GM19463 (cell line): ENCODE measurements around the gene SLC25A22.

Experiments
- ATAC-seq: cut with Tn5 transposase; IDR thresholded peaks from one replicate; pipeline ENCODE4 v1.9.1; 2021; ENCODE audit warnings: mild to moderate bottlenecking, moderate library complexity; ENCODE audit not compliant: unreplicated experiment

The SLC25A22 gene

DNA sequence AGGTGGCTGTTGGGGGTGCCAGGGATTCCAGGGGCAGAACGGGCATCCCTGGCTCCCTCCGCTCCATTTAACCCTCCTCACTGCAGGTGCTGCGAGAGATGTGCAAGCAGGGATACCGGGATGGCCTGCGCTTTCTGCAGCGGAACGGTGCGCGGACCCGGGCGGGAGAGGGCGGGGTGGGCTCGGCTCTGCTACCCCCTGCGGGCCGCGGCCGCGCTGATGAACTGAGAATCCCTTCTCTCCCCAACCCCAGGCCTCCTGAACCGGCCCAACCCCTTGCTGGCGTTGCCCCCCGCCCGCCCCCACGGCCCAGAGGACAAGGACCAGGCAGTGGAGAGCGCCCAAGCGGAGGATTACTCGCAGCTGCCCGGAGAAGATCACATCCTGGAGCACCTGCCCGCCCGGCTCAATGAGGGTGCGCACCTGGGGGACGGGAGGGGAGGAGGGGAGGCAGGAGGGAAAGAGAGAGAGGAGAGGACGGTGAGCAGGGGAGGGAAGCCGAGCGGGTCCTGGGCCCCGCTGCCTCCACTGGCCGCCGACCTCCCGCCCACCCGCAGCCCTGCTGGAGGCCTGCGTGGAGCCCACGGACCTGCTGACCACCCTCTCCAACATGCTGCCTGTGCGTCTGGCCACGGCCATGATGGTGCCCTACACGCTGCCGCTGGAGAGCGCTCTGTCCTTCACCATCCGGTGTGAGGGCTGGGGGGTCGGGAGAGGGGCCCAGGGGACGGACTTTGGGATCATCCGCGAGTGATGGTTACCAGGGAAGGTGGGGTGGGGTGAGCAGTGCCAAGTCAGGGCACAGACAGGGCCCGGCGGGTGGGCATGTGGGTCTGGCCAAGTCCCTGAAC is 25.6 kb upstream of the SLC25A22 start:
- ATAC-seq, result no peak

DNA sequence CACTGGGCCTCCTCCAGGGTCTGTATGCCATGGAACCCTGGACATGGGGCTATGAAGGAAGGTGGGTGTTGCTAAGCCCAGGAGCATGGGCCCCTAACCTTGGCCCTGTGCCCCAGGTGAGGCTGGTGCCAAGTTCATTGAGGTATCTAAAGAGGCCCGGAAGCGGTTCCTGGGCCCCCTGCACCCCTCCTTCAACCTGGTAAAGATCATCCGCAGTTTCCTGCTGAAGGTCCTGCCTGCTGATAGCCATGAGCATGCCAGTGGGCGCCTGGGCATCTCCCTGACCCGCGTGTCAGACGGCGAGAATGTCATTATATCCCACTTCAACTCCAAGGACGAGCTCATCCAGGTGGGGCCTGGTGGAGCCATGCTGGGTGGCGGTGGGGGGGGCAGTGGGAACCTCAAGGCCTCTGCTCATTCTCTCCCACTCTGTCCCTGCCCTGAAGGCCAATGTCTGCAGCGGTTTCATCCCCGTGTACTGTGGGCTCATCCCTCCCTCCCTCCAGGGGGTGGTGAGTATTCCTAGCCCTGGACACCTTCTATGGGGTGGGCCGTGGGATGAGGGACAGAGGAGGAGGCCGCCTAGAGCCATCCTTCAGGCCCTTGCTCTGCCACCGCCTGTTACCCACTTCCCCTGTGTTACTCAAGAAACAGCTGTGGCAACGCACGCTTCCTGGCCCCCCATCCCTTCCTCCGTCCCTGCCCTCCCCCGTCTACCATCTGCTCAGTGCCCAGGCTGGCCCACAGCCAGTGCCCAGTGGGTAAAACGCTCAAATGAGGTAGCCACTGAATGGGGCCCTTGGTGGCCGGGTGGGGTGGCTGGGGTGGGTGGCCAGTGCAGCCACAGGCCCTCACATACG is 23.7 kb upstream of the SLC25A22 start:
- no peak for ATAC-seq

DNA sequence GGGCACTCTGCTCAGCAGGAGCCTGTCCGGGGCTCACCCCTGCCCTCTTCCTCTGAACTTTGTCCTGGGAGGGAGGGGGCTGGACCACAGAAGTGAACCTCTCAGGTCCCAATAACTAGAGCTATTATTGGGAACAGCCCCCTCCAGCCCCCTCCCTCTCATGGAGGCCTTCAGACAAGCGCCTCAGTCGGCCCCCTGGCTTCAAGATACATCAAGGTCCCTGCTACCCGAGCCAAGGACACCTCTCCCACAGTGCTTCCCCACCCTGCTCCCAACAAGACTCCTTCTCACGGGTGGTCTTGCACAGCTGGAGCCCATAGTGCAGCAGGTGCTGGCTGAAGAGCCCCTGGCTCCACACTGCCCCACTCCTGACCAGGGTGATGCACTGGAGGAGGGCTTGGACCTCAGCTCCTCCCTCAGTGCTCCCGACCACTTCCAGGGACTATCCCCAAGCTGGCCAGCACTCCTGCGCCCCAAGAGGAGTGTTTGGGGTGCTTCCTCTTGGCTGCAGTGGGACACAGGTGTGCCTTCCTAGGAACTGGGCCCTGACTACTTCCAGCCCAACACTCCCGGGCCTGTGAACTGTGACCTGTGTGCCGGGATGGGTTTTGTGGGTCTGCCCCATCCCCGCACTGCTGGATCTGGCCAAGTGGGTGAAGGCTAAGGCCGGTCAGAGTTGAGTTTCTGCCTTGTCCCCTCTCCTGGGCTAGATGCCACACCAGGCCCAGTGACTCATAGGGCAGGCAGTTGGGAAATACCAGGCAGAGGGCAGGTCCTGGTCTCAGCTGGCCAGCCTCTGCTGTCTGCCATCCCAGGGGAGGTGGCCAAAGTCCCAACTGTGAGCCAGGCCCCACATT is 22.8 kb upstream of the SLC25A22 start:
- ATAC-seq, result no peak

DNA sequence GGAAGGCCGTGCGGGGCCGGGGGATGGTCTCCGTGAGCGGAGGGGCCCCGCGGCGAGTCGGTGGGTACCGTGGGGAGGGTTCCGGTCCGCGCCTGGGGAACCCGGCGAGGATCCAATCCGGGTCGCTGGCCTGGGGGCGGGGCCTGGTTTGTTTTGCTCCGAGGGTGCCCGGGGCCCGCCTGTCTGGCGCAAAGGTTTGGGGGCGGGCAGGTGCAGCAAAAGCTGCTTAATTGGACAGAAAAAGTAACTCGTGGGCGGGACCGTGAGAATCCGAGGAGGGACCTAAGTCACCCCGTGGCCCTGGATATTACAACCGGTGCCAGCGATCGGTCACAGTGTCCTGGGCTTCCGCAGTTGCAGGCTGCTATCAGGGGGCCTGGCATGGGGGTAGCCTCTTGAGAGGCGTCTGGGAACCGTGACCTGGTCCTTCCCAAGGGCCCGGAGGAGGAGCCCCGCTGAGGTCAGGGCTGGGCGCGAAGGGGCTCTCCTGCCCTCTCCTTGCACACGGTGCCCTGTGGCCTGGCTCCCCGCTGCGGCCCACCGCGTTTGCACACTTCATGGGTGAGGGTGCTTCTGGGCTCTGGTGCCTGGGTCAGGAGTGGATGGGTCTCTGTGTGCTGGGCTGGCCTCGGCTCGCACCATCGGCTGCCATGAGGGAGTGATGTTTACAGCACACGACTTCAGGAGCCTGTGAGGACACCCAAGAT is 22.0 kb upstream of the SLC25A22 start:
- peak; percentile 55 for ATAC-seq

DNA sequence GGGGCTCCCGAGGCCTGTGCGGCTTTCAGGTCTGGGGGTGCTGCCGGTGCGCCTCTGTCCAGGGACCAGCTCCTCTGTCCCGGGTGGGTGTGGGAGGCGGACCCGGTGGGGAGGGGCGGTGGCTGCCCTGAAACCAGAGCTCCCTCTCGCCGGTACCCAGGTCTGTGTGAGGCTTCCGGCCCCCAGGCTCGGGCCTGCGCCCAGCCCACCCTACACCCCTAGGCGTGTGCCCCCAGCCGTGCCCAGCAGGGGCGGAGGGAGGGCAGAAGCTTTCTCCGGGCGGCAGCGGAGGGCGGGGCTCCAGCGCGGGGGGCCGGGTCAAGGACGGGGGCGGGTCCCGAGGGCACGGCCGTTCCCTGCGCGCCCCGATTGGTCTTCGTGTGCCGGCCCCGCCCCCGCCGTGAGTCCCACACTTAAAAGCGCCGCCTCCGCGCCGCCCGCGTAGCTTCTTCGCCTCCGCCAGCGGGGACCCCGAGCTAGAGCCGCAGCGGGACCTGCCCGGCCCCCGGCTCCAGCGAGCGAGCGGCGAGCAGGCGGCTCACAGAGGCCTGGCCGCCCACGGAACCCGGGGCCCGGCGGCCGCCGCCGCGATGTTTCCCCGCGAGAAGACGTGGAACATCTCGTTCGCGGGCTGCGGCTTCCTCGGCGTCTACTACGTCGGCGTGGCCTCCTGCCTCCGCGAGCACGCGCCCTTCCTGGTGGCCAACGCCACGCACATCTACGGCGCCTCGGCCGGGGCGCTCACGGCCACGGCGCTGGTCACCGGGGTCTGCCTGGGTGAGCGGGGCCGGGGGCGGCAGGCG is 21.2 kb upstream of the SLC25A22 start:
- peak; percentile 77 for ATAC-seq

DNA sequence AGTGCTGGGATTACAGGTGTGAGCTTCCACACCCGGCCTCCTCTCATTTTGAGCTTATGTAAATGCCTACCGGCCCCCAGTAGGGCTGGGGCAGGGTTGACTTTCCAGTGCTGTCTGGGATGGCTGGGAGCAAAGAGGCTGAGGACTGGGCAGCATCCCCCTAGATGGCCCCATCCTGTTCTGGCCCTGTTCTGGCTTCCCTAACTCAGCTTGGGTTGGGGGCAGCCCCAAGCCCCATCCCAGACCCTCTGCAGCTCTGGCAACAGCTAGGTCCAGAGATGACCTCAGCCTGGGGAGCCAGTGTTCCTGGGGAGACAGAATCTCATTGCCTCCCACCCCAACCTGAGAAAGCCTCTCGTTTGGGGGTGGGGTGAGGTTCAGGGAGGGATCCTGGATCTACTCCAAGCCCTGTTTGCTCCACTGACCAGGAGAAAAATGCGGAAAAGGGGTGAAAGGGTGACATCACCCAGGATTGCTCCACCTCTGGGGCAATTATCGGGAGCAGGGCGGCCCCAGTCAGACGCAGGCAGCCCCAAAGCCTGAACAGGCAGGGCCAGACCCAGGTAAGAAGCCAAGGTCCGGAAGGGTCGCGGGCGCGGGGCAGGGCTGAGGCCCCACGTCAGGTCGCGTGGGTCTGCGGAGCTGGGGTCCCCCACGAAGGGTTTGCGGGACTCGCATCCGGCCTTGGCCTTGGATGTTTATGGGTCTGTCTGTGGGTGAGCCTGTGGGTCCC is 20.5 kb upstream of the SLC25A22 start, which contains the start of gene PNPLA2:
Gene PNPLA2 (plus strand): TSS at position 519 of the 733 bp plus-strand sequence. CDS start 805 bp downstream, outside the sequence.
- no peak for ATAC-seq

DNA sequence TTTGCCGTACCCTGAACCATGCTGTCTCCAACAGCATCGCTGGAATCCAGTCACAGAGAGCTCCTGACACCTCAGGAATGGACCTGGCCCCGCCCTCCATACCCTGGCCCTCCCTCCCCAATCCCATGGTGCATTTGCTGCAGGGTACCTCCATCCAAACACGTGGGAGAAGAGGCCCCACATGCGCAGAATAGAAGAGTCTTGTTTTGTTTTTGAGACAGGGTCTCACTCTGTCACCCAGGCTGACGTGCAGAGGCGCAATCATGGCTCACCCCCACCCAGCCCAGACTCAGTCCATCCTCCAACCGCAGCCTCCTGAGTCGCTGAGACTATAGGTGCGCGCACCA is 18.3 kb upstream of the SLC25A22 start:
- no peak for ATAC-seq

DNA sequence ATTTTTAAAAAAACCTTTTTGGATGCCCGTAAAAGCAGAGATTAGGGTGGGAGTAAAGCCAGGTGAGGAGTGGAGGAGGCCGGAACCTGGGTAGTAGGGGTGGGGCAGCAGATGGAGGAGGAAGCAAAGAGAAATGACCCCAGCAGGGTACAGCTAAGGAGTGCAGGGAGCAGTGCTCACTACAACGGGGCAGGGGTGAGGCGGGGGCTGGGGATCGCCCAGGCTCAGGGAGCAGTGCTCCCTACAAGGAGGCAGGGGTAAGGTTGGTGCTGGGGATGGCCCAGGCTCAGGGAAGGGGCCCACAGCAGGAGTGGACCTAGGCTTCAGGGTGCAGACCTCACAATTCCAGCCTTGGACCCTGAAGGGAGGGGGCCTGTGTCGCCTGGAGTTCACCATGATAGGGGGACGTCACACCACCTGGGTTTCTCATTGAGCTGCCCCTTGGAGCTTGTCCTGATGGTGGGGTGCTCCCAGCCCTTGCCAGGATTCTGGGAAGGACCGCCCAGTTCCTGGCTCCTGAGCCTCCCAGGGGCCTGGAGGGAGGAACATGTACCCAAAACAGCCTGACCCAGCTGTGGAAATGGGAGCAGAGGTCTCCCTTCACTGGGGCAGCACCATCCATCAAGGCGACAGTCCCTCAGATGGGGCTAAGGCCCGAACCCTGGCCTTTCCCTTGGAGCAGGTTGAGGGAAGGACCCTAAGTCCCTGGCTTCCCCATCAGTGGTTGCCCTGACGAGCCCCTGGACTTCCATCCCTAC is 17.8 kb upstream of the SLC25A22 start:
- no peak for ATAC-seq

DNA sequence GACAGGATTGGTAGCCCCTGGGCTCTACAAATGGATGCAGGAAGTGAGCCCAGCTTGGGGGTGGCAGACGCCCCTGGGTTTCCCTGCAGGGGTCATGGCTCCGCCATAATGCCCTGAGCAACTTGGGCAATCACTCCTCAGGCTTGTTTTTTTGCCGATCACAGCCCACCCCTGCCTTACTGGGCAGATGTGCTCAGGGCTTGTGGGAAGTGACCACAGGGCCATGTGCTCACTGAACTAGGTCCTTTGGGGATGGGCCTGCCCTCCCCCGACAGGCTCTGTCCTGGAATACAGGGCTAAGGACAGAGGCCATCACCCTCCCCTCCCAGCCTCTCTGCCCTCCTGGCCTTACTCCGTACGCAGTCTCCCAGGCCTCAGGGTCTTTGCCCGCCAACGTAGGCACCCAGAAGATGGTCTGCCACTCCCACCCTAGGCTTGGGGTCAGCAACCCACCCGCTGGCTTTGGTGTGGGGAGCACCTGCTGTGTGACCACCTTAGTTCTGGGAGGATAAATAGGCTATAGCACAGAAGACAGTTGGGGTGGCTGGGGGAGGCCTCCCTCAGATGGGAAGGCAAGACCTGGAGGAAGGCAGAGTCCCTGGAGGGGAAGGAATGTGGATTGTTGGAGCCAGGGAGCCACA is 15.5 kb upstream of the SLC25A22 start:
- ATAC-seq, result no peak

DNA sequence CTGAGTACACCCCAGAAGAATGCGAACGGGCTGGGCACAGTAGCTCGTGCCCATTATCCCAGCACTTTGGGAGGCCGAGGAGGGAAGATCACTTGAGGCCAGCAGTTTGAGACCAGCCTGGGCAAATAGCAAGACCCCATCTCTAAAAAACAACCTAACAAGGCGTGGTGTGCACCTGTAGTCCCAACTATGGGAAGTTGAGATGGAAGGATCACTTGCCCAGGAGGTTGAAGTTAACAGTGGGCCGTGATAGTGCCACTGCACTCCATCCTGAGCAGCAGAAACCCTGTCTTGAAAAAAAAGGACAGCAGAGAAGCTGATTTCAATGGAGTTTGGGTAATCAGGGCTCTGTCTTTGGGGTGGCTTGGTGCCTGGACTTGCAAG is 15.0 kb upstream of the SLC25A22 start:
- ATAC-seq, result no peak

DNA sequence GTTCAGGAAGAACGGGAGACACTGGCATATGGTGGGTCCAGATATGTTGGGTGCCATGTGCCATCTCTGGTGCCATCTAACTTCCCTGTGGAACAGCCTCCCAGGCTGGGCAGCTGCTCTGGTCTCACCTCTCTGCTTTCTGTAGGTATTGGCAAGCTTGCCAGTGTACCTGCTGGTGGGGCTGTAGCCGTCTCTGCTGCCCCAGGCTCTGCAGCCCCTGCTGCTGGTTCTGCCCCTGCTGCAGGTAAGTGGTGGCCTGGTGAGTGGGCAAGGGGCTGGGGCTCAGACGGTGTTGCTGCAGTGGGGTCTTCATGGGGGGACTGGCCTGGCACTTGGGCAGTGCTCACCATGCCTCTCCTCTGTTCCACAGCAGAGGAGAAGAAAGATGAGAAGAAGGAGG is 14.3 kb upstream of the SLC25A22 start:
- no peak for ATAC-seq

DNA sequence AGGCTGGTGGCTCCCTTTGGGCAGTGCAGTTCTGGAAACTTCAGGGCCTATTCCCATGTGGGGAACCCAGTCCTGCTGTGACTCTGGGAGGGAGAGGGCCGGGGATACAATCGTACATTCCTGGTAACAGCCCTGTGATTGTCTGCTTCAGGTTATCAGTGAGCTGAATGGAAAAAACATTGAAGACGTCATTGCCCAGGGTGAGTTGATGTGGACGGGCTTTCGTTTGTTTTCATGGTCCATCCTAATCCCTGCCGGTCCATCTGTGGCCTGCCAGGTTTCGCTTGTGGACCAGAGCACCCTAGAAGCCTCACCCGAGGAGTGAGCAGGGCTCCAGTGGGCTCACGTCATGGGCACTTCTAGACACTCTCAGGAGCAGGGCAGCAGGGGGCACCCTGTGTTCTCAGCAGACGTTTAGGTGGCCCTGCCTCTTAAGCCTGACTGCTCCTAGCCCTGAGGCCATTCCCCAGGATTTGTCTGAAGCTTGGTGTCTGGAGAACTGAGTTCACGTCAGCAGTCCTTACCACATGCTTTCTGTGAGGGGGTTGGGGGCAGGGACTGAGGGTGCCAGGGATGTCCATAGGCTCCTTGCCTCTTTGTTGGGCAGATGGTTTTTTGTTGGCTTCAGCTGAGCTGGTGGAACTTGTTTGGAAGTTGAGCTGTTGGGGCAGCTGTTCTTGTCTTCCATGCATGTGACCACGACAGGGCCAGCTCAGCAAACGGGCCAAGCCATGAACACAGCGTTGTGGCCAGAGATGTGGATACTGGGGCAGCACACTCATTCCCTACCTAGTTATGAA is 13.6 kb upstream of the SLC25A22 start:
- no peak for ATAC-seq

DNA sequence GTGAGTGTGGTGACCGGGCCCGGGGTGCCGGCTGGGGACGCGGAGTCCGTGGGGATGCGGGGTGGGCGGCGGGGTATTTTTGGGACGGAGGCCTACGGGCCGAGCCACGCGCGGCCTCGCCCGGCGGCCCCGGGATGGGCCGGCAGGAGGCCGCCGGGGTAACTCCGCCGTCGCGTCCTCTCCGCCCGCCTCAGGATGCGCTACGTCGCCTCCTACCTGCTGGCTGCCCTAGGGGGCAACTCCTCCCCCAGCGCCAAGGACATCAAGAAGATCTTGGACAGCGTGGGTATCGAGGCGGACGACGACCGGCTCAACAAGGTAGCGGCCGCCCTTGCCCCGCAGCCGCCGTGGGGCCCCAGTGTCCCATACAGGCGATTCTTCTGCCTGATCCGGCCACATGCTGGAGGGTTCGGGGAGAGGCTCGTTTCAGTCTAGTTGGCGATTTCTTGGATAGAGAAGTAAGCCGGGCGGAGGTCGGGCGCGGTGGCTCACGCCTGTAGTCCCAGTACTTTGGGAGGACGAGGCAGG is 12.0 kb upstream of the SLC25A22 start:
- peak; percentile 2 for ATAC-seq

DNA sequence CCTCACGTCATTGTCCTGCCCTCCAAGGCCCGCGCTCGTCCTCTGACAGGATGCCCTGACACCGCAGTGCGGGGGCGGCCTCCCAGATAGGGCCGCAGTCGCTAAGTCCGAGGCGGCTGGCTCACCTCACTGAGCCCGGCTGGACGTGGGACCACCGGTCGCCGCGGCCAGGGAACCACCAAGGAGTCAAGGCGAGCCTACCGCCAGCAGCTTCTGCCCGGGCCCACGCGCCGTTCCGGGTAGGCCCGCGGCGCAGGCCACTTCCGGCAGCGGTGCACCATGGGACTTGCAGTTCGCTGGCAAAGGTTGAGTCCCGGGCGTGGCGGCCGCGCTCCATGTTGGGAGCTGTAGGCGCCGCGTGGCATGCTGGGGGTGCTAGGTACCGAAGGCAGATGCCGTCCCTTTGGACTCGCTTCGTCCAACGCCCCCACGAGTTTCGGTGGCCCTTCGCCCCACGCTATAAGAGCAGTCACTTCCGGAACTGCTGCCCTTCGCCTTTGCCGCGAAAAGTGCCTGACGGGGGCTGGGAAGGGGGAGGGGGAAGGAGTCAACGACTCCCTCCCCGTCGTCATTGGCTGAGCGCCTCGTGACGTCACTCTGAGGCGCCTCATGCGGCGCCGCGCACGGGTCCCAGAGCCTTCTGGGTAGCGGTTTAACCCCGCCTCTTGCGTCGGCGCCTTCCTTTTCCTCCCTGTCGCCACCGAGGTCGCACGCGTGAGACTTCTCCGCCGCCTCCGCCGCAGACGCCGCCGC is 11.4 kb upstream of the SLC25A22 start, which contains the start of gene RPLP2:
Gene RPLP2 (plus strand): TSS at position 681 of the 753 bp plus-strand sequence. CDS start 268 bp downstream, outside the sequence.
- peak; percentile 68 for ATAC-seq

DNA sequence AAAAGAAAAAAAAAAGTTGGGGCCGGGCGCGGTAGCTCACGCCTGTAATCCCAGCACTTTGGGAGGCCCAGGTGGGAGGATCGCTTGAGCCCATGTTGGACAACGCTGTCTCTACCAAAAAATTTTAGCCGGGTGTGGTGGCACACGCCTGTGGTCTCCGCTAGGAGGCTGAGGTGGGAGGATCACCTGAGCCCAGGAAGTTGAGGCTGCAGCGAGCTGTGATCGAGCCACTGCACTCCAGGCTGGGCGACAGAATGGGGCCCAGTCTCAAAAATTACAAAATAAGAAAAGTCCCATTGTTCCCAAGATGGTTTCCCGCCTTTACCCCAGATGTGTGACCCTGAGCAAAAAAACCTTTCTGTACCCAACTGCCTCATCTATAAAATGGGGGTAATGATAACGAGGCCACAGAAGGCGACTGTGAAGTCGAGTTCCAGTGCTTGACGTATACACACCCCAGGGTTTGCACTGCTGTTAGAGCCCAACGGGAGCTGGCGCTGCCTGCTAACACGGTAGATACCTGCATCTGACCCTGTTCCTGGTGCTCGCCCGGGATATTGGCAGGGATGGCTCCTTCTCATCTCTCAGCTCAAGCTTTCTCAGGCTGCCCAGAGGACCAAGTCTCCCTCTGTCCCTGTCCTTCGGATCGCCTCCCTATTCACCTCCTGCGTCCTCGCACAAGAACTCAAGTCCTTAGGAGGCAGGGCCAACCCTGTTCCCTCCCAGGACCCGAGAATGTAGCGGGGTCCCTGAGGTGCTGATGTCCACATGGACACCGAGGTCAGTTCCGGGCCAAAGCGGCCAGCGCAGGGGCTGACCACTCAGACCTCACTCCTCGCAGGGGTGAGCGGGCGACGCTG is 10.6 kb upstream of the SLC25A22 start:
- ATAC-seq, result no peak
